Measurements from ENCODE around the gene KCNK5. TPM values are rescaled to one million over a fixed set of nuclear protein-coding genes. Genes with fewer than 3 reads are reported as not detected.

Gene KCNK5
- total and polyA plus RNA-seq, 9 of the 15 experiments (the other 6 are each of a cell fraction or from before 2014, with no cell fraction given), result 1.5 to 45.8 (median 25.8) TPM

- ChIA-PET CTCF (ENCODE audit: low intra/inter-chr PET ratio) (no interaction called here), POLR2A (interaction anchor here (0.6 to 3.0 kb wide), 7 partner anchors 10 to 141 kb away, joined by 3 to 17 read pairs (median 3); no protein-coding TSS in a partner anchor)
- peak overlapping the region; percentile 91 for H3K4me2 ChIP-seq (ENCODE audit: insufficient read depth, low read length)
- peak; percentile 51 to 86 (median 74) for DNase-seq (ENCODE audit: extremely low read depth in 1 of 4, low spot score in 3 of 4)
- intact Hi-C loops (cut with micrococcal nuclease) (loop anchor here (10.0 kb wide), 1 partner anchor 107 kb away; the partner anchor contains the start of gene SAYSD1), in situ Hi-C loops (cut with MboI) (no loop called here)
- no TSS peak for BruUV-seq (replicated peaks)
- no peak overlapping the region for H2AFZ ChIP-seq (ENCODE audit: low read depth, low read length)
- peak; percentile 83 for FAIRE-seq
- H3K4me1 ChIP-seq (replicated peaks in 1 of 2; ENCODE audit: control insufficient read depth in 2 of 2, insufficient read depth in 2 of 2, low read length in 2 of 2), result peaks cover 67 to 94% of the 10 kb centered on the region in 2 experiments
- peak overlapping the region; percentile 92 for H3K27ac ChIP-seq (ENCODE audit: extremely low read depth, low read depth, low read length)
- H3K9me1 ChIP-seq (ENCODE audit: control insufficient read depth, insufficient read depth, low read length), result peaks cover 15% of the 10 kb centered on the region
- peaks cover 28% of the 10 kb centered on the region; the same call in 1 of the 2 replicates for H4K20me1 ChIP-seq (replicated peaks; ENCODE audit: control insufficient read depth, insufficient read depth, low read length)
- H3K4me3 ChIP-seq, result peak overlapping the region; percentile 17; the same call in 1 of the 2 replicates
- peaks cover 100% of the 10 kb centered on the region for H3K79me2 ChIP-seq (ENCODE audit: control insufficient read depth, insufficient read depth, low read length)
- peak overlapping the region; percentile 78 to 82; a peak in 3 of 4 replicates for H3K9ac ChIP-seq (ENCODE audit: insufficient read depth in 1 of 2, low read depth in 2 of 2, low read length in 2 of 2)
- 3% methylated on average over 7 of the region's 7 CpGs for WGBS (ENCODE audit: insufficient coverage, low coverage, missing lambda C conversion rate)
- no peaks in the 10 kb centered on the region for H3K9me3 ChIP-seq (replicated peaks; ENCODE audit: control insufficient read depth, insufficient read depth, low read depth, low read length)
- ATAC-seq, result peak; percentile 36
- no peaks in the 10 kb centered on the region for H3K27me3 ChIP-seq (ENCODE audit: control insufficient read depth in 2 of 2, insufficient read depth in 2 of 2, low read length in 2 of 2)
- H3K36me3 ChIP-seq (ENCODE audit: control insufficient read depth, insufficient read depth, low read length), result peaks cover 78% of the 10 kb centered on the region
- no peak for TF ChIP-seq MXD1 (CRISPR knock-in tag; IDR thresholded peaks at IDR 0.05; ENCODE audit: borderline replicate concordance, poor library complexity, severe bottlenecking)
- TF ChIP-seq CHD1 (IDR thresholded peaks at IDR 0.05; ENCODE audit: low read length), result no peak
- TF ChIP-seq CEBPB (tag; IDR thresholded peaks at IDR 0.05), result no peak
- TF ChIP-seq E2F3 (CRISPR knock-in tag; IDR thresholded peaks at IDR 0.05), result no peak
- TF ChIP-seq XRCC3 (IDR thresholded peaks at IDR 0.05), result no peak
- TF ChIP-seq MYBL2 (IDR thresholded peaks at IDR 0.05; ENCODE audit: low read depth), result no peak
- no peak for TF ChIP-seq MYBL2 (CRISPR knock-in tag; IDR thresholded peaks at IDR 0.05; ENCODE audit: borderline replicate concordance)
- no peak for TF ChIP-seq ZNF740 (CRISPR knock-in tag; IDR thresholded peaks at IDR 0.05)
- 0 out of 4 replicates have a peak, but pooled peaks of 1 of the 2 experiments have one; percentile 9 for TF ChIP-seq ZNF740 (tag; IDR thresholded peaks at IDR 0.05)
- no peak for TF ChIP-seq ZNF584 (CRISPR knock-in tag; IDR thresholded peaks at IDR 0.05; ENCODE audit: low read depth)
- TF ChIP-seq NR2C2 (CRISPR knock-in tag; IDR thresholded peaks at IDR 0.05), result no peak
- peak; percentile 64 for TF ChIP-seq NR2C2 (tag; IDR thresholded peaks at IDR 0.05)
- TF ChIP-seq MEIS2 (IDR thresholded peaks at IDR 0.05; ENCODE audit: partially characterized antibody), result peak; percentile 8
- no peak for TF ChIP-seq NFXL1 (CRISPR knock-in tag; IDR thresholded peaks at IDR 0.05)
- no peak for TF ChIP-seq BCLAF1 (IDR thresholded peaks at IDR 0.05; ENCODE audit: borderline replicate concordance in 1 of 2, control insufficient read depth in 1 of 2, low read depth in 2 of 2, low read length in 1 of 2)
These were observed 7.3 kb downstream of the KCNK5 start for GRCh38 chr6:39221779-39222641.
